Stimulated activated CD8-positive, alpha-beta memory T cell treated with anti-CD3 and anti-CD28 coated beads, Interleukin-12 subunit alpha, Interleukin-12 subunit beta, amount 100 ng/mL, for 1 hour (primary cell): ENCODE measurements around the gene TMUB2.
"Not testable (repeated sequence)": the region's sequence is repeated elsewhere in the genome, so short reads cannot be mapped to it uniquely, and the experiment has no call there.

Source experiments
- DNase-seq: peaks from one replicate; pipeline ENCODE4 v3.0.0-alpha.2; 2020; ENCODE audit warnings: low read depth

The TMUB2 gene

DNA sequence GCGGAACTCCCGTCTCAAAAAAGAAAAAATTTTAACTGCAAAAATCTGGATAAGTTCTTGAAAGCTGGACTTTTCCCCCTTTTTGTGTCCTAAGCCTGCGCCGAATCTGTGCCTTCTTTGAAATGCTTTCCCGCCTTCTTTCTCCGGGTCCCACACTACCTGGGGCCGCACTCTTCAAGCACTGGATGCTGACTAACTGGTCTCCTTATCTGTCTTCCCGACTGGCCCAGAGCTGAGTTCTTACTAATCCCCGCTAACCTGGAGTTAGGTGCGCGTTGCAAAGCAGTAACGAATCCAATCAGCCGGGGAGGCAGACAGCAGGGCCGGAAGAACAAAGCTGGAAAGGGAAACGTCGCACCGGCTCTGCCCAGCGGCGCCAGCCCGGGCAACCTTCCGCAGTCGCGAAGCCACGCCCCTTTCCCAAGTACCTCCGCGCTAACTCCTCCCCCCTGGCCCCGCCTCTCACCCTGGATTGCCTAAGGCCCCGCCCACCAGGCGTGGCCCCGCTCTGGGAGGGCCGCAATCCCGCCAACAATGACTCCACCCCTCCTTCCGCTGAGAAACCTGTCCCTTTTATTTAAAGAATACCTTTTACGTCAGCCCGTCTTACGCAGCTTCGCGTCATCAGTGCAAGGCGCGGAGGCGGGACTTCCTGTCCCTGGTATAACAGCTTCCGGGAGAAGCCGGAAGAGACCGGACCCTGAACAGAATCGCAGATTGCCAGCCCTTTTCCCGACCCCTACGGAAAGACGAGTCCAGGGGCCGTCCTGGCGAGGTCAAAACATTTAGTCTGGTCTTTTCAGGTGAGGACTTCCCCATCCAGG is at the start of gene TMUB2:
TMUB2 (plus strand) TSS at position 666 of the 824 bp plus-strand sequence. CDS start 737 bp downstream, outside the sequence.
- peak; percentile 99 for DNase-seq

DNA sequence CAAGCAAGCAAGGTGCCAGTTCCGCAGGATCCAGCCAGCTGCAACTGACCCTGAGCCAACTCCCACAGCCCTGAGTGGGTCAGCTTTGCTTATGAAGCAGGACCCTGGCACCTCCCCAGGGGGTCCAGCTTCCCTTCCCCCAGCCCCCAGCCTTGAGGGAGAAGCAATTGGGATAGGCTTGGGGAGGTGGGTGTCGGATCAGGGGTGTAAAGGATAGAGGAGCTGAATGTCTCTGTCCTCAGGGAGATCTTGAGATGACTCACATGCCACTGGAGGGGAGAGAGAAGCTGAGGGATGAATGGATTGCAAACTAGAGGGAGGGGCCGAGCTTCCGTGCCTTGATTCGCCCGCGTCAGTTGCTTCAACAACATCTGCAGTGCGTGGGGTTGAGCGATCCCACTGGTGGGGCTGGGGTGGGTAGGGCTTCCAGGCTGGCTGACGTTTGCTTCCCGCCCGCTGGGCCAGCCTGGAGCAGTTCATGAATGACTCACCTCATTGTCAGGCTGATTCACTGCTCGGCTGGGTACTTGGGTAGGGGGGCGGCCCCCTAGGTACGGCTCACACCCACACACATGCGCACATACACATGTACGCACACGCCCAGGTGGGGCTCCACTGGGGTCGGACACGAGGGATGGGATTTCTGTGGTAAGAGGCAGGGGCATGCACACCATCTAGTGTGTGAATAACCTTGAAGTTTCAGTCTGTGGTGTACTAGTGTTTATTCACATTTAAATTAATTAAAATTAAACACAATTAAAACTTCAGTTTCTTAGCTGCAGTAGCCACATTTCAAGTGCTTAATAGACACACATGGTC is 48.7 kb upstream of the TMUB2 start:
- peak; percentile 23 for DNase-seq

DNA sequence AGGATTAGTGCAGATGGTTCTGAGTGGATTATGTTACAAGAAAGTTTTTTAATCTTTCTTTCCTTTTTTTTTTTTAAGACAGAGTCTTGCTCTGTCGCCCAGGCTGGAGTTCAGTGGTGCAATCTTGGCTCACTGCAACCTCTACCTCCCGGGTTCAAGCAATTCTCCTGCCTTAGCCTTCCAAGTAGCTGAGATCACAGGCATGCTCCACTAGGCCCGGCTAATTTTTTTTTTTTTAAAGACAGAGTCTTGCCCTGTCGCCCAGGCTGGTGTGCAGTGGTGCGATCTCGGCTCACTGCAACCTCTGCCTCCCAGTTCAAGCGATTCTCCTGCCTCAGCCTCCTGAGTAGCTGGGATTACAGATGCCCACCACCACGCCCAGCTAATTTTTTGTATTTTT is 42.9 kb upstream of the TMUB2 start:
- DNase-seq: not testable (repeated sequence)

DNA sequence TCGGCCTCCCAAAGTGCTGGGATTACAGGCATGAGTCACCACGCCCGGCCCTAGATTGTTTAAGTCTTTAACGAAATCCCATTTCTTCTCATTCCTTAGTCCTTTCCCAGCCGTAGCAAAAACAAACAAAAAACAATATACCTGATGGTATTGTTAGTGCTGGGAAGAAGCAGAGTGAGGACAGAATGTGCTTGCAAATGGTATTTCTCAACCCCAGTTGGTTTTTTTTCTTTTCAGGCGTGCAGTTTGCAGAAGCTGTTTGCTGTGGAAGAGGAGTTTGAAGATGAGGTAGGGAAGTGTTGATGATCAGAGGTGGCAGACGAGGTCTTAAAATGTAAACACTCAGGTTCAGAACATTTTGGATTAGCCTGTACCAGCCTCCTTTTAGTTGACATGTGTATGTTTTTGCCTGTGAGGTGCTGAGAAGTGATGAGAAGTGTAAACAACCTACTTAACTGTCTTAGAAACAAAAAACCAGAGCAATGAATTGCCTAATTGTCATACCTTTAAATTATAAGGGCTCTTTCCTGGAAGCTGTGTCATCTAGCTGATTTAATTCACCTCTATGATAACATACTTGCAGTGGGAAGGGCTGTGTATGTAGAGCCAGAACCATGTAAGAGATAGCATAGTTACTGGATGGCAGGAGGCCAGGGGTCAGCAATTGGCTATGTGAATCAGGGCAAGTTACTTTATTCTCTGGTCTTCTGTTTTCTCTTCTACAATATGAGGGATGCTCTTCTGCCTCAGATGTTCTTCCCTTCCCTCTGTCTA is 41.6 kb upstream of the TMUB2 start:
- DNase-seq: no peak

DNA sequence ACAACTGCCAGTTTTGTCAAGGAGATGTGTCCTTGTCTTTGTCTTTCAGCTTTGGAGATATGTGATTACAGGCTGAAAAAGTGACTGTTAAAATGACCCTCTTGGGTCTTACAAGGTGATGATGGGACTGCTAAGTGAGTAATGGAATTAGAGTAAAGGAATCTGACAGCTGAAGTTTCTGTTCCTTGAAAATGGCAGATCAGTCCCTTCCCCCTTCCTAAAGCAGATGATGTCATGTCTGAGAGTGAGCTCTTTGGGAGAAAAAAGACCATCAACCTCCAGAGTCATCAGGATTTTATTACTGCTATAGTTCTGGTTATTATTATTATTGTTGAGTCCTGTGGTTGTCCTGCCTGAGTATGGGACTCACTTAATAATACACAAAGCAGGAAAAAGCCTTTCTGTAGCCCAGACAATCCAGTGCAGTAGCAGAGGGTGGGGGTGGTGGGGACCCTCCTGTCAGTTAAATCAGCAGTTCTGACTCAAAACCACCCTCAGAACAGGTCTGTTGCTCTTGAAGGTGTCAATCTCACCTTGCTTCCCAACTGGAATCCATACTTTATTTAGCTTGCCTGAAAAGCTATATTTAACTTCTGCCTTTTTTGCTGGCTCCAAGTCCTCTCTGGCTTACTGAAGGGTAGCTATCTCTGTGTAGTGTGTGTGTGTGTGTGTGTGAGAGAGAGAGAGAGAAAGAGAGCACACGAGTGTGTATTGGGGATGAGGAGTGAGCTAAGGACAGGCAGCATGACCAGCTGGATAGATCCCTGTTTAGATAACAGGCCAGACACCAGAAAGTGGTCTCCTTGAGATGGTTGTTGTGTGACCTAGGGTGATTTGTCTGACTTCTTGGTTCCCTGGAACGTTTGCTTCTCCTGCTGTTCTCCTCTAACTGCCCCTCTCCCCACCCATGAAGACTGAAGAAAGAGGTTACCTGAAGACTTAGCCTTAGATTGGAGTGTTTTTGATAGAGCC is 40.1 kb upstream of the TMUB2 start:
- DNase-seq: no peak

DNA sequence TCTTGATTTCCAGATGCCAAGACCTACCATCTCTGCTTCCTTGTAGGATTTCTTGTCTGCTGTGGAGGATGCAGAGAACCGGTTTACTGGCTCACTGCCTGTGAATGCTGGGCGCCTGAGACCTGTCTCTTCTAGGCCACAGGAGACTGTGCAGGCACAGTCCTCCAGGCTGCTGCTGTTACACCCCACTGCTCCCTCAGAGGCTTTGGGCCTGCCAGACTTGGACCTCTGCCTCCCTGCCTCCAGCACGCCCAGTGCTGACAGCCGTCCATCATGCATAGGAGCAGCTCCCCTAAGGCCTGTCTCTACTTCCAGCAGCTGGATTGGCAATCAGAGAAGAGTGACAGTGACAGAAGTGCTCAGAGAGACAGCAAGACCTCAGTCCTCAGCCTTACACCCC is 39.0 kb upstream of the TMUB2 start:
- DNase-seq: no peak

DNA sequence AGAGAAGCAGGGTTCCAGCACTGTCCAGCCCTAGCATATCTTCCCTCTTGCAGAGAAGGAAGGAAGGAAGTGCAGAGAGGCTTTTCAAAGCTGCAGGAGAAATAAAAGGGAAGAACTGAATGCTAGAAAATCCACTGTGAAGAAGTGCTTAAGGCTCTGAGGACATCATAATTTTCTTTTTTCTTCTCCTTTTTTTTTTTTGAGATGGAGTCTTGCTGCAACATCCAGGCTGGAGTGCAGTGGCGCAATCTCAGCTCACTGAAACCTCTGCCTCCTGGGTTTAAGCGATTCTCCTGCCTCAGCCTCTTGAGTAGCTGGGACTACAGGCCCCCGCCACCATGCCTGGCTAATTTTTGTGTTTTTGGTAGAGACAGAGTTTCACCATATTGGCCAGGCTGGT is 37.7 kb upstream of the TMUB2 start:
- DNase-seq: not testable (repeated sequence)

DNA sequence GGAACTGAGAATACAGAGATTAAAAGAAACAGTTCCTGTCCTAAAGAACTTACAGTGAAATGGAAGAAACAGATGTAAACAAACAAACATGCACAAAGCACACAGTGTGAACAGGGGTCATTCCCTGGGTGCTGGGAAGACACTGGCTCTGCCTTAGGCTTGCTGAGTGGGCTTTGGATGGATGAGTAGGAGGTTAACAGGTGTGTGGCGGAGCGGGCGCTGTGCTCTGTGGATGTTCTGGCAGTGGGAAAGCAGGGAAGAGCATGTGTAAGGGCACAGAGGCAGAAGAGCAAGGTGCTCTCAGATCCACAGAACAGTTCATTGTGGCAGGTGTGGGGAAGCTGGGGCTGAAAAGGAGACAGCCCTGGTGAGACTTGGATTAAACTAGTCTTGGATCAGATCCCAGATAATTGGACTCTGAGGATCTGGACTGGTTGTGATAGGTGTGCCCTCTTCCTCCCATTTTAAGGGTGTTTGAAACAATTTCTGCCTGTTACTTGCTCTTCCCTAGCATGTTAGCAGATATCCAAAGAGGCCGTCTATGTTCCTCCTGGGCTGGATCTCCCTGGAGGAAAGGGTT is 36.9 kb upstream of the TMUB2 start:
- no peak for DNase-seq

DNA sequence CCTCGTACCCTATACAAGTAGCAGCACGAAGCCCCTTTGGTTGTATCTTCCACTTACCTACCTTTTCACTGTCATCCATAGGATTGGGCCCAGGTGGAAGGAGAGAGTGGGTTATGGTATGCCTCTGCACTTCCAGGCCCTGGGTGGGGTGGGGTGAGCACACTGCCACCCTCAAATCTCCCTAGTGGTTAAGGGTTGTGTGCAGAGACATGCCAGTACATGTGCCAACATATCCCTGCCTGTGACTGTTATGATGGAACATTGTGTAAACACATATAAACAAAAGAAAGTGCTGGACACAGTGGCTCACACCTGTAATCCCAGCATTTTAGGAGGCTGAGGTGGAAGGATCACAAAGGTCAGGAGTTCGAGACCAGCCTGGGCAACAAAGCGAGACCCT is 33.9 kb upstream of the TMUB2 start:
- no peak for DNase-seq

DNA sequence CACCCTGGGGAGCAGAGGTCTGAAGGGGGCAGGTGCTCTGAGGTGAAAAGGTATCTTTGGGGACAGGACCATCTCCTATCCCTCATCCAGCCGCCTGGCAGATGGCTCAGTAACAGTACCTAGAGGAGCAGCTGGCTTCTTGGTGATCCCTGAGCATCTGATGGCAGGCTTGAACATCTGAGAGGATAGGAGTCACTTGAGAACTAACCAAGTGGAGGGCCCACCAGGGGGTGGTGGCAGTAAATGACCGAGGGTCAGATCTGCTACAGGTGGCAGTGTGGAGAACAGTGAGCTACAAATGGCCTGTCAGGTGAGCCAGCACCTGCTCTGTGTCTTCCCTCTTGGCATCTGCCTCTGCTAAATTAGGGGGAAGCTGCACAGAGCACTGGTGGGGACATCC is 31.3 kb upstream of the TMUB2 start:
- DNase-seq: no peak

DNA sequence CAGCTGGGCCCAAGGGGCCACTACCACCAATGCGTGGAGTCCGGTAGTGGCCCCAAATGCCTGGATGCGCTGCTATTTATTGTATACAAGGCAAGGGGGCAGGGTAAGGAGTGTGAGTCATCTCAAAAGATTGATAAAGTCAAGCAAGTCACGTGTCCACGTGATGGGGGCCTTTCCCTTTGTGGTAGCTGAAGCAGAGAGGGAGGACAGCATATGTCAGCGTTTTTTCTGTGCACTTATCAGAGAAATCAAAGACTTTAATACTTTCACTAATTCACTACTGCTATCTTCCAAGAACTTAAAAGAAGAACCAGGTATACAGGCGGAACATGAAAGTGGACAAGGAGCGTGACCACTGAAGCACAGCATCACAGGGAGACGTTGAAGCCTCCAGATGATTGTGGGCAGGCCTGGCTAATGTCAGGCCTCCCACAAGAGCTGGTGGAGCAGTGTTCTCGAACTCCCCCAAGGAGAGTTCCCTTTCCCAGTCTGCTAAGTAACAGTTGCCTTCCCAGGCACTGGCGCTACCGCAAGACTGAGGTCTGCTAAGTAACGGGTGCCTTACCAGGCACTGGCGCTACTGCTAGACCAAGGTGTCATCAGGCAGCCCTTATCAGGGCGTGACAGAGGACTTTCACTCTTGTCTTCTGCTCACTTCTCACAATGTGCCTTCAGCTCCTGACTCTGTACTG is 27.1 kb upstream of the TMUB2 start:
- peak; percentile 11 for DNase-seq

DNA sequence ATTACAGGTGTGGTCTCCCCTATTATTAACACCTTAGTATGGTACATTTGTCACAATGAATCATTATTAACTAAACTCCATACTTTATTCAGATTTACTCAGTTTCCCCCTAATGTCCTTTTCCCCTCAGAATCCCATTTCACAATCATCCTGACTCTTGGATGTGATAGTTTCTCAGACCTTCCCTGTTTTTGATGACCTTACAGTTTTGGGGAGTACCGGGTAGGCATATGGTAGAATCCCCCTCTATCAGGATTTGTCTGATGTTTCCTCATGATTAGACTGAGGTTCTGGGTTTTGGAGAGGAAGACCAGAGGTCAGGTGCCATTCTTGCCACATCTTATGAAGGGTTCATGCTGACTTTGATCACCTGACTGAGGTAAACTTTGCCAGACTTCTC is 22.3 kb upstream of the TMUB2 start:
- DNase-seq: no peak

DNA sequence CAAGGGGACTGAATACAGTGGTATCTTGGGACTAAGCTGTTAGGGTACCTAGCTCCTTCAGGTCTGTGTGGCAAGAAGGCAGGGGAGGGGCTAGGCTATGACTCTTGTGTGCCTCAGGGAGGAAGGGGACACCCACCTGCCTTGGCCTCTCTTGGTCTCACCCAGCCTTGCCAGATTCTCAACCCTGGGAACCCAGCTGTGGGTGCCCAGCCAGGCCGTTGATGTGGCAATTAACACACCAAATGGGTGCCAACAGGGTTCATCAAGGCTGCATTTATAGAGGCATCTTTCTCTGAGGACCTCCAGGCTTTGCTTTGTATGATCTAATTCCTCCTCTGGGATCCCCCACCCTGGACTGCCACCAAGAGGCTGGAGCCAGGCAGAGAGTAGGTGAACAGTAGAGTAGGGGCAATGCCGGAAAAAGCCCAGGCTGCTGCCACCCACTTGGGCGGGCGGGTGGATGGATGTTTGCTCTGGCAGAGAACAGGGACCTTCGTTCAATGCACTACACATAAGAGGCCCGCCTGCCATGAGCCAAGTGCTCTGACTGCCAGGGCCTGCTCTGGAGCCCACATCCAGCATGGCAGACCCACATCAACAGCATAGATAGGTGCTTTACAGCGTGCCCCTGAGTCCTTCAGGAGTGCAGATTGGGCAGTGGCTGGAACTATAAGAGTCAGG is 19.5 kb upstream of the TMUB2 start:
- DNase-seq: no peak

DNA sequence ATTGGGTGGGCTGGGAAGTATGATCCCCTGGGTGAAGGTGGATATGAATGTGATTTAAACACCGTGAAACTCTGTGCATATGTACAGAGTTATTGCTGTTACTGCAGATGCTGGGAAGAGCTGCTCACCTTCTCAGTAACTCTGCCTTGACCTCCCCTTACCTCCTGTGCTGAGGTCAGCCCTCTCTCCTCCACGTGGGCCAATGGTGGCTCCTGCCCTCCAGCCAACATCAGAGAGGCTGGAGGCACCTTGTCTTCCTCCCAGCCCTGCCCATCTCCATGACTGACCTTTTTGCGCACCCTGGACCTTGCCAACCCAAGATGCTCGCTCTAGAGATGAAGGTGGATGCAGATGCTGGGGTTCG is 16.7 kb upstream of the TMUB2 start:
- DNase-seq: no peak

DNA sequence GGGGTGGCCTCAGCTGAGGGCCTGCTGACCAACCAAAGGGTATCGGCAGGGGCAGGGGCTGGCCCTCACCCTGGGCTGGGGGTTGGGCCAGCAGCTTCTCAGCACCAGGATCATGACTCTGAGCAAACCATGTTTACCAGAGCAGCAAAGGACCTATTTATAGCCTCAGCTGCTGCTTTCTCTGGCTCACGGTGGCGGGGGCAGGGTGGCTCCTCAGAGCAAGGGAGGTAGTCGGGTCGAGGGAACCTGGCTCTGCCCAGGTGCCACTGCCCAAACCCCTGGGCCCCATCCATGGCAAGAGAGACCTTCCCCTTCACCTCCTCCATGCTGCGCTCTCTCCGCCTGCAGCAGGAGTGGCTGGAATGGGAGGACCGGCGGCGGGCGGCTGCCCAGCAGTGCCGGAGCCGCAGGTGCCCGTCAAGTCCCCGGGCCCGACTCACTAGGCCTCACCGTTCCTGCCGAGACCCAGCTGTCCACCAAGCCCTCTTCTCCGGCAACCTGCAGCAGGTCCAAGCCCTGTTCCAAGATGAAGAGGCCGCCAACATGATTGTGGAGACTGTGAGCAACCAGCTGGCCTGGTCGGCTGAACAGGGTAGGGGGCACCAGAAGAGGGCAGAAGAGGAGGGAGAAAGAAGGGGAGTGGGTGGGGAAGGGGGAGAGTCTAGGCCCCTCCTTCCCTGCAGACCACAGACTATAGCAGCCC is 16.1 kb upstream of the TMUB2 start, which contains the start of gene ASB16:
ASB16 (plus strand) TSS at position 206 of the 703 bp plus-strand sequence; CDS start at position 292, 86 bp downstream.
- no peak for DNase-seq

DNA sequence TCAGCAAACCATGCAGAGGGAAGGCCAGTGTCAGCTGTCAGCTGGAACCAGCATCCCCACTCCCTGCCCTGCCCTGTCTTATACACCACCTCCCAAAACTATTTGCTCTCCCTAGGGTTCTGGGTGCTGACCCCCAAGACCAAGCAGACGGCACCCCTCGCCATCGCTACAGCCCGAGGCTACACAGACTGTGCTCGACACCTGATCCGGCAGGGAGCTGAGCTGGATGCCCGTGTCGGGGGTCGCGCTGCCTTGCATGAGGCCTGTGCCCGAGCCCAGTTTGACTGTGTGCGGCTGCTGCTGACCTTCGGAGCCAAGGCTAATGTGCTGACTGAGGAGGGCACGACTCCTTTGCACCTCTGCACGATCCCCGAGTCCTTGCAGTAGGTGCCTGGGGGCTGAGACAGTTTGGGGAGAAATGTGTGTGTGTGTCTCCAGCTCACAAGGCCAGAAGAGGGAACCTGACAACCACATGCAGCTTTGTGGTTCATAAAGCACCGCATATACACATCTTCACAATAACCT is 14.8 kb upstream of the TMUB2 start:
- DNase-seq: no peak

DNA sequence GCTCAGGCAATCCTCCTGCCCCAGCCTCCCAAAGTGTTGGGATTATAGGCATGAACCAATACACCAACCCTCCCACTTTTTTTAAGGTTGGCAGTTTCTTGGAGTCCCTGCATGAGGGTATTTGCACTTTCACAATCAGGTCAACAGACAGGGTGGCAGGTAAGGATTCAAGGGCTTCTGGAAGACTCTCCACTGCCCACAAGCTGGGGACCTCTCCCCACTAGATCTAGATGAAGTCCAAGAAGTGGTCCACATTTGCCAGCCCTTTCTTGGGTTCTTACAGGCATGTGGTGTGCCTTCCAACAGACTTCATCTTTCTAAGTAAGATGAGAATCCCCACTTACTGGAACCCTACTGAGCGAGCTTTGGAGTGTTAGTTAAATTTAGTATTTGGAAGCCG is 12.3 kb upstream of the TMUB2 start:
- no peak for DNase-seq

DNA sequence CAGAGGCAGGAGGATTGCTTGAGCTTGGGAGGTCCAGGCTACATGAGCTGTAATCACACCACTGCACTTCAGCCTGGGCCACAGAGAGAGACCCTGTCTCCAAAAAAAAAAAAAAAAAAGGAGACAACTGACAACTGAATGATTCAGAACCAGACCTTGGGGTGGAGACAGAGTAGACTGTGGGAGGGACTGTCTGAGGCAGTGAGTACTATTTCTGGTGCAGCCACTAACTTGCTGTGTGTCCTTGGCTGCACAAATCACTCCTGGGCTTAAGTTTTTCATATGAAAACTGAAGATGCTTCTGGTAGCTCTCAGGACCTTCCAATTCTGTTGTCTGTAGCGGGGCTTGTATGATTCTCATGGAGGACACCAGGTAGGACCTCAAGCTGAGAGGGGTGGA is 10.5 kb upstream of the TMUB2 start:
- no peak for DNase-seq
